ENCODE measurements around the gene CCL7.

DNA sequence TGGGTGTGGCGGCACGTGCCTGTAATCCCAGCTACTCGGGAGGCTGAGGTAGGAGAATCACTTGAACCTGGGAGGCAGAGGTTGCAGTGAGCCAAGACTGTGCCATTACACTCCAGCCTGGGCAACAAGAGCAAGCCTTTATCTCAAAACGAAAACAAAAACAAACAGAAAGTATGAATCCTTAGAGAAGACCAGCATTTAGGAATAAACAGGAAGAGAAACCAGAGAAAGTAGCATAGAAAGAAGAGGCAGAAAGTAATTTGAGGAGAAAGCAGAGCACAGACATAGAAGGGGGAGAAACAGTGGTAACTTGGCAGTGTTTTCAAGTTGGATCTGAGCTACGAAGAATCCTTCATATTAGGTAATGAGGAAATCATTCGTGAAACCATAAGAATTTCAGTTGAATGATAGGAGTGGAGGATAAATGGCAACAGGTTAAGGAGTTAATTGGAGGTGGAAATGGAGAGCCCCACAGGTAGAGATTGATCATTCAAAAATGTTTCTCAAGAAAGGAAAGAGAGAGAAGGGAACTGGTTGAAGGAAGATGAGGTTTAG lies 24.6 kb upstream of the CCL7 start:
- TF ChIP-seq, protein P1, sequence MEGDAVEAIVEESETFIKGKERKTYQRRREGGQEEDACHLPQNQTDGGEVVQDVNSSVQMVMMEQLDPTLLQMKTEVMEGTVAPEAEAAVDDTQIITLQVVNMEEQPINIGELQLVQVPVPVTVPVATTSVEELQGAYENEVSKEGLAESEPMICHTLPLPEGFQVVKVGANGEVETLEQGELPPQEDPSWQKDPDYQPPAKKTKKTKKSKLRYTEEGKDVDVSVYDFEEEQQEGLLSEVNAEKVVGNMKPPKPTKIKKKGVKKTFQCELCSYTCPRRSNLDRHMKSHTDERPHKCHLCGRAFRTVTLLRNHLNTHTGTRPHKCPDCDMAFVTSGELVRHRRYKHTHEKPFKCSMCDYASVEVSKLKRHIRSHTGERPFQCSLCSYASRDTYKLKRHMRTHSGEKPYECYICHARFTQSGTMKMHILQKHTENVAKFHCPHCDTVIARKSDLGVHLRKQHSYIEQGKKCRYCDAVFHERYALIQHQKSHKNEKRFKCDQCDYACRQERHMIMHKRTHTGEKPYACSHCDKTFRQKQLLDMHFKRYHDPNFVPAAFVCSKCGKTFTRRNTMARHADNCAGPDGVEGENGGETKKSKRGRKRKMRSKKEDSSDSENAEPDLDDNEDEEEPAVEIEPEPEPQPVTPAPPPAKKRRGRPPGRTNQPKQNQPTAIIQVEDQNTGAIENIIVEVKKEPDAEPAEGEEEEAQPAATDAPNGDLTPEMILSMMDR (IDR thresholded peaks at IDR 0.05): no peak
- TF ChIP-seq EP300 (IDR thresholded peaks at IDR 0.05): no peak
- no peak for TF ChIP-seq POLR2A (IDR thresholded peaks at IDR 0.05)

All from tibial nerve (tissue), 4 donors.